ENCODE measurements around the gene NCS1. TPM values are rescaled to one million over a fixed set of nuclear protein-coding genes. Genes with fewer than 3 reads are reported as not detected.

The NCS1 gene
- total RNA-seq, 4 donors from 2014 or later: 100 to 206 (median 122) TPM

DNA sequence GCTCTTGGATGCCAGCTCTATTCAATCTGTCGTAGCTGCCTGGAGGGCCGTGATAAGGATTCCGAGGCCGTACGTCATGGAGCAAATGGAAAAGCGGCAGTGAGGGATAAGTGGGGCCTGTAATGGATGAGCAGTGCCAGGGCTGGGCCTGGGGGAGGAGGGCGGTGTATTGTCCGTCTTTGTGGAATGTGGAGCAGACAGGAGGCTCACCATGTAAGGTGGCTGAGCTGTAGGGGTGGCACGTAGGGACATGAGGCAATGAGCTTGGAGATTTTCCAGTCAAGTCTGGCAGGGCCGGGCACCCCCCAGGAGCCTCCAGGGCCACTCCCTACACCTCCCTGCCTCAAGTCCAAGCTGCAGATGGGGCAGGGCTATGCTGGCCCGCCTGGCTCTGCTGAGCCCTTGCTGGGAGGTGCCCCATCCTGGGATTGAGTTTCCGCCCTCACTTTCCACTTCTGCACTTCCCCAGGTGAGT, 29.2 kb downstream of the NCS1 start:
- H3K4me1 ChIP-seq: peaks cover 9 to 67% (median 60%) of the 10 kb centered on the region in 4 donors
- DNase-seq (ENCODE audit: extremely low spot score): no peak
- no peaks in the 10 kb centered on the region for H3K27me3 ChIP-seq
- H3K4me3 ChIP-seq: no peak overlapping the region
- no peak for TF ChIP-seq EP300 (IDR thresholded peaks at IDR 0.05)
- TF ChIP-seq POLR2AphosphoS5 (IDR thresholded peaks at IDR 0.05): peak; percentile 57 to 84
- TF ChIP-seq POLR2A (IDR thresholded peaks at IDR 0.05; ENCODE audit: low read depth): no peak
- TF ChIP-seq, protein P1, sequence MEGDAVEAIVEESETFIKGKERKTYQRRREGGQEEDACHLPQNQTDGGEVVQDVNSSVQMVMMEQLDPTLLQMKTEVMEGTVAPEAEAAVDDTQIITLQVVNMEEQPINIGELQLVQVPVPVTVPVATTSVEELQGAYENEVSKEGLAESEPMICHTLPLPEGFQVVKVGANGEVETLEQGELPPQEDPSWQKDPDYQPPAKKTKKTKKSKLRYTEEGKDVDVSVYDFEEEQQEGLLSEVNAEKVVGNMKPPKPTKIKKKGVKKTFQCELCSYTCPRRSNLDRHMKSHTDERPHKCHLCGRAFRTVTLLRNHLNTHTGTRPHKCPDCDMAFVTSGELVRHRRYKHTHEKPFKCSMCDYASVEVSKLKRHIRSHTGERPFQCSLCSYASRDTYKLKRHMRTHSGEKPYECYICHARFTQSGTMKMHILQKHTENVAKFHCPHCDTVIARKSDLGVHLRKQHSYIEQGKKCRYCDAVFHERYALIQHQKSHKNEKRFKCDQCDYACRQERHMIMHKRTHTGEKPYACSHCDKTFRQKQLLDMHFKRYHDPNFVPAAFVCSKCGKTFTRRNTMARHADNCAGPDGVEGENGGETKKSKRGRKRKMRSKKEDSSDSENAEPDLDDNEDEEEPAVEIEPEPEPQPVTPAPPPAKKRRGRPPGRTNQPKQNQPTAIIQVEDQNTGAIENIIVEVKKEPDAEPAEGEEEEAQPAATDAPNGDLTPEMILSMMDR (IDR thresholded peaks at IDR 0.05): no peak
- WGBS: 72% methylated on average over 11 of the region's 12 CpGs
- peak overlapping the region; percentile 95 to 97 (median 96) for H3K27ac ChIP-seq (replicated peaks in 1 of 4)
- H3K9me3 ChIP-seq: no peaks in the 10 kb centered on the region
- H3K36me3 ChIP-seq: peaks cover 0 to 10% (median 4%) of the 10 kb centered on the region in 4 donors
- intact Hi-C loops (cut with DNase I): no loop called here

DNA sequence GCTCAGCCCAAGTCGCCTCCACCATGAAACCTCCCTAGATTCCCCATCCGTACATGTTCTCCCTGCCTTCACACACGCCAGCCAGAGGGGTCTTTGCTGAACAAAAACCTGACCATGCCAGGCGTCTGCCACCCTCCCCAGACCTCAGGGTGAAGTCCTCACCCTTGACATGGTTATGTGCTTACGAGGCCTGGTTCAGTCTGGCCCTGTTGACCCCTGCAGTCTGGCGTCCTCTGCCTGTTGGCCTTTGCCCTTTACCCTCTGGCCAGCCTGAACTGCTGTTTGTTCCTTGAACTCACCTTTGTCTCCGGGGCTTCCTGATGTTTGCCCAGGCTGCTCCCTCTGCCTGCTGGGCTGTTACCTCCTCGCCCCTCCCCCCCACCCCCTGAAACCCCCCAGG, 29.8 kb downstream of the NCS1 start:
- Histone ChIP-seq H3K27ac (replicated peaks in 1 of 4) (peak overlapping the region; percentile 95 to 97 (median 96)), H3K36me3 (peaks cover 0 to 10% (median 4%) of the 10 kb centered on the region in 4 donors), H3K4me1 (peaks cover 6 to 67% (median 59%) of the 10 kb centered on the region in 4 donors), H3K27me3 (no peaks in the 10 kb centered on the region), H3K9me3 (no peaks in the 10 kb centered on the region), H3K4me3 (no peak overlapping the region)
- TF ChIP-seq, protein P1 (IDR thresholded peaks at IDR 0.05): no peak
- TF ChIP-seq POLR2A (IDR thresholded peaks at IDR 0.05; ENCODE audit: low read depth) (no peak), EP300 (IDR thresholded peaks at IDR 0.05) (no peak), POLR2AphosphoS5 (IDR thresholded peaks at IDR 0.05) (no peak)
- WGBS: 90% methylated on average over 8 of the region's 8 CpGs
- intact Hi-C loops (cut with DNase I): no loop called here
- no peak for DNase-seq (ENCODE audit: extremely low spot score)

DNA sequence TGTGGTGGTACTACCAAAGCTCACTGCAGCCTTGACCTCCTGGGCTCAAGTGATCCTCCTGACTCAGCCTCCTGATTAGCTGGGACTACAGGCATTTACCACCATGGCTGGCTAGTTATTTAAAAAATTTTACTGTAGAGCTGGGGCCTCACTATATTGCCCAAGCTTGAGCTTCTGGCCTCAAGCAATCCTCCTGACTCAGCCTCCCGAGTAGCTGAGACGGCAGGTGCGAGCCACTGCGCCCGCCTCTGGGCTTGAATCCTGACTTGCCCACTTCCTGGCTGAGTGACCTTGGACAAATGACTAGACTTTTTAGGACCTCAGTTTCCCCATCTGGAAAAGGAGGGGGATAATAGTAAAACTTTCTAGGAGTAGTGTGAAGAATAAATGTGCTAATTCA, 32.1 kb downstream of the NCS1 start:
- intact Hi-C loops (cut with DNase I): no loop called here
- H3K4me3 ChIP-seq: no peak overlapping the region
- no peaks in the 10 kb centered on the region for H3K27me3 ChIP-seq
- peak overlapping the region; percentile 60 to 97 (median 96) for H3K27ac ChIP-seq (replicated peaks in 1 of 4)
- TF ChIP-seq EP300 (IDR thresholded peaks at IDR 0.05) (no peak), POLR2AphosphoS5 (IDR thresholded peaks at IDR 0.05) (no peak), POLR2A (IDR thresholded peaks at IDR 0.05; ENCODE audit: low read depth) (no peak)
- TF ChIP-seq, protein P1 (IDR thresholded peaks at IDR 0.05): no peak
- 98% methylated on average over 5 of the region's 5 CpGs for WGBS
- H3K36me3 ChIP-seq: peaks cover 0 to 10% (median 4%) of the 10 kb centered on the region in 4 donors
- DNase-seq (ENCODE audit: extremely low spot score): no peak
- H3K4me1 ChIP-seq: peaks cover 7 to 66% (median 56%) of the 10 kb centered on the region in 4 donors
- H3K9me3 ChIP-seq: no peaks in the 10 kb centered on the region

DNA sequence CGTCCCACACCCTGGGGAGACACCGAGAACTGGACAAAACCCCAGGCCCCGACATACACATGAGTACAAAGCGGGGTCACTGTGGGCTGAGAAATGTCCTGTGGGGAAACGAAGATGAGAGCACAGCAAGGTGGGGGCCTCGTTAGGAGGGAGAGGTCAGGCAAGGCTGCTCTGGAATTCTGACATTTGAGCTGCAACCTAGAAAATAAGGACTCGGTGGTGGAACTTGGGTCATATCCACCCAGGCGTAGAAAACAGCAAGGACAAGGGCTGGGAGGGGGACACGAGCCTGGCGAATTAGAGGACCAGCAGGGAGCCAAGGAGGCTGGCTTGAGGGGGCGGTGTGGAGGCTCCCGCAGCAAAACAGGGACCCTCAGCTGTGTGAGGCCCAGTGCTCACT, 32.8 kb downstream of the NCS1 start:
- intact Hi-C loops (cut with DNase I): no loop called here

More for the DNA sequence above, 32.8 kb downstream of the NCS1 start:
- H3K9me3 ChIP-seq: no peaks in the 10 kb centered on the region
- H3K27me3 ChIP-seq: no peaks in the 10 kb centered on the region
- peak overlapping the region; percentile 14 to 97 (median 78) for H3K27ac ChIP-seq (replicated peaks in 1 of 4)
- no peak for TF ChIP-seq EP300 (IDR thresholded peaks at IDR 0.05)
- TF ChIP-seq, protein P1 (IDR thresholded peaks at IDR 0.05): no peak
- TF ChIP-seq POLR2AphosphoS5 (IDR thresholded peaks at IDR 0.05): no peak
- no peak for TF ChIP-seq POLR2A (IDR thresholded peaks at IDR 0.05; ENCODE audit: low read depth)
- 97% methylated on average over 10 of the region's 12 CpGs for WGBS
- peaks cover 0 to 10% (median 4%) of the 10 kb centered on the region in 4 donors for H3K36me3 ChIP-seq
- H3K4me1 ChIP-seq: peaks cover 6 to 66% (median 56%) of the 10 kb centered on the region in 4 donors
- DNase-seq (ENCODE audit: extremely low spot score): no peak
- no peak overlapping the region for H3K4me3 ChIP-seq

Measured in esophagus muscularis mucosa (tissue), 4 donors.